Naive thymus-derived CD4-positive, alpha-beta T cell (primary cell): Measurements from ENCODE around the gene GRIN2C. TPM values are rescaled to one million over a fixed set of nuclear protein-coding genes. Genes with fewer than 3 reads are reported as not detected.

Source experiments
- ATAC-seq: fragments of 150-1000 bp; cut with Tn5 transposase; 2 replicates; pipeline ENCODE4 v1.10.0; 2021; ENCODE audit warnings: mild to moderate bottlenecking, moderate library complexity
- CTCF ChIA-PET: fragments of 350-600 bp; sonication (Branson Sonifier 250); formaldehyde crosslinking; loops from one replicate; lab custom pipeline; 2021; ENCODE audit warnings: antibody characterized with exemption; lab: Charles Lee
- POLR2A ChIA-PET: fragments of 350-600 bp; sonication (Branson Sonifier 250); formaldehyde crosslinking; loops from one replicate; lab custom pipeline; 2021; ENCODE audit warnings: antibody characterized with exemption, inconsistent platforms; lab: Charles Lee
- DNase-seq, 9 donors: peaks; one replicate each; pipeline versions ENCODE4 v3.0.0 to v3.0.0-alpha.2; 2020 to 2022; ENCODE audit warnings: mixed read lengths in 1 of 9
- H3K27ac ChIP-seq: one replicate; pipeline ENCODE4 v1.7.0; 2013; ENCODE audit warnings: mild to moderate bottlenecking, low read depth, low read length, moderate library complexity
- H3K27me3 ChIP-seq, 2 donors: one replicate each; pipeline ENCODE4 v1.7.0; 2013; ENCODE audit warnings: low read length in 2 of 2, mild to moderate bottlenecking in 2 of 2, moderate library complexity in 2 of 2; ENCODE audit not compliant: control insufficient read depth in 2 of 2, insufficient read depth in 2 of 2
- H3K36me3 ChIP-seq, 3 experiments: 1 replicate in 2 of 3; 2 replicates in 1 of 3; pipeline ENCODE4 v1.7.0; 2013; ENCODE audit warnings: low read length in 3 of 3, mild to moderate bottlenecking in 3 of 3, moderate library complexity in 1 of 3; ENCODE audit not compliant: insufficient read depth in 3 of 3, control insufficient read depth in 2 of 3
- H3K4me1 ChIP-seq, 2 donors: one replicate each; pipeline ENCODE4 v1.7.0; 2013; ENCODE audit warnings: low read length in 2 of 2, mild to moderate bottlenecking in 2 of 2, moderate library complexity in 1 of 2; ENCODE audit not compliant: control insufficient read depth in 2 of 2, insufficient read depth in 2 of 2
- H3K4me3 ChIP-seq: 2 replicates; pipeline ENCODE4 v1.7.0; 2013; ENCODE audit warnings: mild to moderate bottlenecking, low read length
- H3K9me3 ChIP-seq, 3 experiments: 1 replicate in 2 of 3; 2 replicates in 1 of 3; pipeline ENCODE4 v1.7.0; 2013; ENCODE audit warnings: low read length in 3 of 3; ENCODE audit not compliant: control insufficient read depth in 2 of 3
- H3K27ac Mint-ChIP-seq, 9 donors: one replicate each; pipeline ENCODE4 v1.8.0; 2020 to 2022; ENCODE audit warnings: mixed read lengths in 9 of 9, mild to moderate bottlenecking in 8 of 9, moderate library complexity in 5 of 9, inconsistent platforms in 2 of 9
- H3K27me3 Mint-ChIP-seq, 5 donors: one replicate each; pipeline ENCODE4 v1.8.0; 2021 to 2022; ENCODE audit warnings: mixed read lengths in 5 of 5, mild to moderate bottlenecking in 1 of 5
- H3K36me3 Mint-ChIP-seq, 5 donors: one replicate each; pipeline ENCODE4 v1.8.0; 2020 to 2022; ENCODE audit warnings: mixed read lengths in 5 of 5, mild to moderate bottlenecking in 3 of 5, inconsistent platforms in 1 of 5
- H3K4me1 Mint-ChIP-seq, 7 donors: one replicate each; pipeline ENCODE4 v1.8.0; 2020 to 2022; ENCODE audit warnings: mixed read lengths in 7 of 7, mild to moderate bottlenecking in 3 of 7, inconsistent platforms in 1 of 7
- H3K4me3 Mint-ChIP-seq, 10 donors: one replicate each; pipeline ENCODE4 v1.8.0; 2020 to 2022; ENCODE audit warnings: mild to moderate bottlenecking in 10 of 10, mixed read lengths in 10 of 10, moderate library complexity in 6 of 10, inconsistent platforms in 2 of 10
- H3K9me3 Mint-ChIP-seq, 11 donors: one replicate each; pipeline ENCODE4 v1.8.0; 2020 to 2022; ENCODE audit warnings: mixed read lengths in 11 of 11, mild to moderate bottlenecking in 4 of 11, inconsistent platforms in 1 of 11, moderate library complexity in 1 of 11
- intact Hi-C, 2 donors: fragments of 100-400 bp; cut with micrococcal nuclease; formaldehyde crosslinking; loops; one replicate each; pipeline ENCODE4 v1.15.1; 2023
- polyA plus RNA-seq, 2 donors: library from polyadenylated mRNA; unstranded; fragments of 300-500 nt; fragmentation: Illumina TruSeq; gene quantifications; one replicate each; pipeline ENCODE4 v1.2.3, GENCODE V29; 2021
- total RNA-seq, 6 experiments: library from RNA in 5 of 6; stranded (reverse) in 5 of 6; gene quantifications; 1 replicate in 5 of 6; 2 replicates in 1 of 6; pipeline ENCODE4 v1.2.3 and lab custom pipeline; 2021 to 2026

Gene GRIN2C
- total and polyA plus RNA-seq, 7 experiments from 2014 or later, result 0.12 to 0.15 TPM; not detected in 5

DNA sequence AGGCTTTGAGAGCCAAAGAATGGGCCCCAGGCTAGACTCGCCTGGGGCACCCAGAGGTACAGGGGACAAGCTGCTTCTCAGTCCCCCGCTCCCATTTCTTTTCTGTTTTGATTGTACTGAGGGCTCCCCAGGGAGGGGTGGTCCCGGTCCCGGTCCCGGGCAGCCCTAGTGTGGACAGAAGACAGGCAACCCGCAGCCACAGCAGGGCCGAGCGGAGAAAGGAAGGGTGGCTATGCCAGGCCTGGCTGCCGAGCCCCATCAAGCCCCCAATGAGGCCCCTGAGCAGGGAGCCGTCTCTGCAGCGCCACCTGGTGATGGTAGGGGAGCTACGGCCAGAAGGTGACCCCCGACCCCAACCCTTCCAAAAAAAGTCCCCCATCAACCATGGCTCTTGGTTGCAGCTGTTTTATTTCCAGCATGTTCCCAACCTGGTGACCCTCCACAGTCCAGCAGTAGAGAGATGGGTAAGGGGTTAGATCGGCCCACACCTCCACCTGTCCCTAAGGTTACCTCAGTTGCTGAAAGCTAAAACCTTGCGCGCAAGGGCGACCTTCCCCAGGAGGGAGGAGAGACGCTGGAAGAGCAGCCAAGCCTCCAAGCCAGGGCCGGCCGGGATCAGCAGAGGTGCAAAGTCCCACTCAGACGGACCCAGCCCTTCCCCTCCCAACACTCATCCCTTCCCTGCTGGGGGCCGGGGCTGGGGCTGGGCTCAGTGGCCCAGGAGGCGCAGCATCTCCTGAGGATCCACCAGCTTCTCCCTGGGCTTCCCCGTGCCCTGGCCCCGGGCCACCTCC lies 2.6 kb upstream of the GRIN2C start:
- no peak overlapping the region for H3K4me3 ChIP-seq

DNA sequence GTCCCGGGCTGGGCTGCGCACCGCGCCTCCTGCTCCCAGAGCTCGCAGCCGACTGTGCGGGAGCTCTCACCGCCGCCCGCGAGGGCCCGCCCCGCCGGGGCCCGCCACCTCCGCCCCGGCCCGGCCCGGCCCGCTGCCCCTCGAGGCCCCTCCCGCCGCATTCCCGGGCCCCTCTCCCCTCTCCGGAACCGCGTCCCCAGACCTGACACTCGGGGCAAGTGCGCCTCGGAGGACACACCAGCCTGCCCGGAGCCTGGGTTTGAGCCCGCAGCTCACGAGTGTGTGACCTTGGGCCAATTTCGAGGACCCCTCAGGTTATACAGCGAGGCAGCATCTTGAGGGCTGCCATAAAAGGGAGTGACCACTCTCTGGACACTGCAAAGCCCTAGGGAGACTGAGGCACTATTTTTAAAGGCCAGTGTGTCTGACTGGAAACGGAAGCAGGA lies 2.0 kb upstream of the GRIN2C start:
- Mint-ChIP-seq H3K27me3 (peaks cover 27 to 52% (median 35%) of the 10 kb centered on the region in 5 donors), H3K4me1 (peaks cover 0 to 22% (median 17%) of the 10 kb centered on the region in 7 donors), H3K9me3 (no peaks in the 10 kb centered on the region), H3K4me3 (peak overlapping the region in 9 of 10 donors; percentile 21 to 68 (median 47)), H3K36me3 (peaks cover 0 to 8% (median 0%) of the 10 kb centered on the region in 5 donors), H3K27ac (no peak overlapping the region)
- Histone ChIP-seq H3K4me1 (peaks cover 12 to 15% of the 10 kb centered on the region in 2 donors), H3K36me3 (no peaks in the 10 kb centered on the region), H3K4me3 (no peak overlapping the region), H3K27ac (no peak overlapping the region), H3K27me3 (peaks cover 8 to 17% of the 10 kb centered on the region in 2 donors), H3K9me3 (no peaks in the 10 kb centered on the region)
- ChIA-PET POLR2A (interaction anchor here (1.4 kb wide), 1 partner anchor 70 kb away, joined by 9 read pairs; no protein-coding TSS in a partner anchor), CTCF (interaction anchor here (1.1 to 7.3 kb wide), 11 partner anchors 8 to 204 kb away, joined by 3 to 78 read pairs (median 8); partner anchors contain the start of genes FDXR and RAB37)
- intact Hi-C loops, result loop anchor here (1.0 to 5.0 kb wide), 2 partner anchors 117 to 484 kb away; no protein-coding TSS in a partner anchor
- DNase-seq (no peak), ATAC-seq (no peak)

More for the DNA sequence above, 2.6 kb upstream of the GRIN2C start:
- ATAC-seq (peak; percentile 63), DNase-seq (peak; percentile 38 to 80 (median 62))
- Histone ChIP-seq H3K36me3 (no peaks in the 10 kb centered on the region), H3K27ac (no peak overlapping the region), H3K9me3 (no peaks in the 10 kb centered on the region), H3K4me1 (peaks cover 12 to 15% of the 10 kb centered on the region in 2 donors), H3K27me3 (peaks cover 8 to 17% of the 10 kb centered on the region in 2 donors)
- intact Hi-C loops, result loop anchor here (1.0 to 5.0 kb wide), 2 partner anchors 118 to 485 kb away; no protein-coding TSS in a partner anchor
- peaks cover 0 to 22% (median 17%) of the 10 kb centered on the region in 7 donors for H3K4me1 Mint-ChIP-seq
- ChIA-PET CTCF (interaction anchor here (0.9 to 7.3 kb wide), 13 partner anchors 9 to 205 kb away, joined by 3 to 78 read pairs (median 7); partner anchors contain the start of genes FDXR and RAB37), POLR2A (interaction anchor here (0.7 to 1.4 kb wide), 3 partner anchors 69 to 145 kb away, joined by 3 to 9 read pairs (median 3); no protein-coding TSS in a partner anchor)
- H3K27me3 Mint-ChIP-seq, result peaks cover 21 to 46% (median 29%) of the 10 kb centered on the region in 5 donors
- no peaks in the 10 kb centered on the region for H3K9me3 Mint-ChIP-seq
- H3K4me3 Mint-ChIP-seq, result peak overlapping the region in 9 of 10 donors; percentile 21 to 68 (median 47)
- no peak overlapping the region for H3K27ac Mint-ChIP-seq
- peaks cover 0 to 8% (median 0%) of the 10 kb centered on the region in 5 donors for H3K36me3 Mint-ChIP-seq

DNA sequence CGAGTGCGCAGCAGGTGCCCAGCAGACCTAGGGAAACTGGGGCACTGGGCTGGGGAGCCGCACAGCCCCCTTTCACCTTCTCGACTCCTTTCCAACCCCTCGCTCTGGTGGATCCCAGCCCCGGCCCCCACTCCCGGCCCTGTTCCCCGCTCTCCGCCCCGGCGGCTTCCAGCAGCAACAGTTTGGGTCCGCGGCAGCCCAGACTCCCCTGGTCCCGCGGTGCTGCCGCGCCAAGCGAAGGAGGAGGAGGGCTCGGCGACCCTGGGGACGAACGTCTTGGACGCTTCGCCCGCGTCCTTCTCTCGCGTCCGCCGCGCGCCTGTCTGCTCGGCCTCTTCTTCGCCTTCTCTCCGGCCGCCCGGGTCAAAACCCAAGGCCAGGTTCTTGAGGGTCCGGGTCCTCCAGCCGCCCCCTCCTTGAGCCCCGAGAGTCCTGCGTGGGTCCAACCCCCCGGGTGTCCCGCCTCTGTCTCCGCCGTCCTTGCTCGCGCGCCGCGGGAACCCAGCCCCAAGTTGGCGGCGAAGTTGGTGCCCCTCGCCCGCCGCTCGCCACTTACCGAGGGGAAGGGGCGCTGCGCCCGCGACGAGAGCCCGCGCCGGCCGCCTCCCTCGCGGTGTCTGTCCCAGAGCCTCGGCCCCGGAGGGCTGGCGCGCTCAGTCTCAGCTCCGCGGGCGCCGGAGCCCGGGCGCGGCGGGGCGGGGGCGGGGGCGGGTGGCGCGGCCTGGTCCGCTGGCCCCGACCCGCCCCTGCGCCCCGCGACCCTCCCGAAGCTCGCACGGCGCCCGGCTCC lies 1.4 kb upstream of the GRIN2C start:
- H3K36me3 ChIP-seq, result no peaks in the 10 kb centered on the region
- H3K4me3 Mint-ChIP-seq, result peak overlapping the region in 9 of 10 donors; percentile 39 to 76 (median 63)
- H3K27ac ChIP-seq, result no peak overlapping the region
- no peaks in the 10 kb centered on the region for H3K9me3 Mint-ChIP-seq
- H3K4me1 ChIP-seq, result peaks cover 12 to 15% of the 10 kb centered on the region in 2 donors
- peak overlapping the region; percentile 27 for H3K4me3 ChIP-seq
- no peaks in the 10 kb centered on the region for H3K9me3 ChIP-seq
- peaks cover 8 to 17% of the 10 kb centered on the region in 2 donors for H3K27me3 ChIP-seq
- peaks cover 33 to 58% (median 41%) of the 10 kb centered on the region in 5 donors for H3K27me3 Mint-ChIP-seq
- intact Hi-C loops, result loop anchor here in 1 of 2 donors (1.0 to 5.0 kb wide), 2 partner anchors 117 to 484 kb away; no protein-coding TSS in a partner anchor
- H3K27ac Mint-ChIP-seq, result no peak overlapping the region
- no peak for ATAC-seq
- peaks cover 0 to 22% (median 17%) of the 10 kb centered on the region in 7 donors for H3K4me1 Mint-ChIP-seq
- POLR2A ChIA-PET, result interaction anchor here (1.4 kb wide), 1 partner anchor 70 kb away, joined by 9 read pairs; no protein-coding TSS in a partner anchor
- CTCF ChIA-PET, result interaction anchor here (0.6 to 7.3 kb wide), 7 partner anchors 55 to 205 kb away, joined by 3 to 78 read pairs (median 5); partner anchors contain the start of gene RAB37
- peaks cover 0 to 8% (median 0%) of the 10 kb centered on the region in 5 donors for H3K36me3 Mint-ChIP-seq
- no peak for DNase-seq

DNA sequence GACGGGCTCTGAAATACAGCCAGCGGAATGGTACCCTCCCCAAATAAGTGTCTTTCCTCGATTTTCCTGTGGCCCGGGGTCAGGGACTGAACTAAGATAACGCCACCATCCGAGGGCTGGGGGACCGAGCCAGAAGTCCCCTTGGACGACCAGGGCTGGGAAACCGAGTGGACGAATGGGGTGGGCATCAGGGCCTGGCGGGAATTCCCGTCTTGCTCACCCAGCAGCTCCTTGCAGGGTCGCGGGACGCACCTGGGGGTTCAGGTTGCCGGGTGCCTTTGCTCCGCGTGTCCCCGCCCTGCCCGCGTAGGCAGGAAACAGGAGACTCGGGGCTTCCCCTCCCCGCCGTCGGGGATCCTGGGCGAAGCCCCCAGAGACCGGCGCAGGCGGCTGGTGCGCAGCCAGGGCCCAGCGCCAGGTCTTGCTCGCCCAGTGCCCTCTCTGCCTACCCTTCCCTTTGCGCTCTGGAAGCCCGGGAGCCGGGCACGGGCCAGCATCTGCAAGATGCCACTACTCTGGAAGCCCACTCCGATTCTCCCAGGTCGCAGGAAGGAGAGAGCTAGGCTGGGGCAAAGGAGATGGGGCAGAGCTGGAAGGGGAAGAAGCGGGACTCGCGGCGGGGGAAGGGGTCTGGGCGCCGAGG lies 665 bp upstream of the GRIN2C start:
- Mint-ChIP-seq H3K4me1 (peaks cover 0 to 22% (median 17%) of the 10 kb centered on the region in 7 donors), H3K9me3 (no peaks in the 10 kb centered on the region), H3K4me3 (peak overlapping the region; percentile 40 to 78 (median 68)), H3K27me3 (peaks cover 40 to 65% (median 48%) of the 10 kb centered on the region in 5 donors), H3K27ac (no peak overlapping the region), H3K36me3 (peaks cover 0 to 8% (median 0%) of the 10 kb centered on the region in 5 donors)
- Histone ChIP-seq H3K4me3 (peak overlapping the region; percentile 27), H3K27ac (no peak overlapping the region), H3K9me3 (no peaks in the 10 kb centered on the region), H3K4me1 (peaks cover 12 to 15% of the 10 kb centered on the region in 2 donors), H3K27me3 (peaks cover 8 to 17% of the 10 kb centered on the region in 2 donors), H3K36me3 (no peaks in the 10 kb centered on the region)
- ATAC-seq (no peak), DNase-seq (peak in 4 of 9 donors; percentile 17 to 25 (median 20))
- intact Hi-C loops, result loop anchor here in 1 of 2 donors (1.0 to 5.0 kb wide), 2 partner anchors 116 to 483 kb away; no protein-coding TSS in a partner anchor
- ChIA-PET CTCF (interaction anchor here (0.5 to 7.3 kb wide), 4 partner anchors 68 to 1551 kb away, joined by 3 to 78 read pairs (median 4); no protein-coding TSS in a partner anchor), POLR2A (no interaction called here)

DNA sequence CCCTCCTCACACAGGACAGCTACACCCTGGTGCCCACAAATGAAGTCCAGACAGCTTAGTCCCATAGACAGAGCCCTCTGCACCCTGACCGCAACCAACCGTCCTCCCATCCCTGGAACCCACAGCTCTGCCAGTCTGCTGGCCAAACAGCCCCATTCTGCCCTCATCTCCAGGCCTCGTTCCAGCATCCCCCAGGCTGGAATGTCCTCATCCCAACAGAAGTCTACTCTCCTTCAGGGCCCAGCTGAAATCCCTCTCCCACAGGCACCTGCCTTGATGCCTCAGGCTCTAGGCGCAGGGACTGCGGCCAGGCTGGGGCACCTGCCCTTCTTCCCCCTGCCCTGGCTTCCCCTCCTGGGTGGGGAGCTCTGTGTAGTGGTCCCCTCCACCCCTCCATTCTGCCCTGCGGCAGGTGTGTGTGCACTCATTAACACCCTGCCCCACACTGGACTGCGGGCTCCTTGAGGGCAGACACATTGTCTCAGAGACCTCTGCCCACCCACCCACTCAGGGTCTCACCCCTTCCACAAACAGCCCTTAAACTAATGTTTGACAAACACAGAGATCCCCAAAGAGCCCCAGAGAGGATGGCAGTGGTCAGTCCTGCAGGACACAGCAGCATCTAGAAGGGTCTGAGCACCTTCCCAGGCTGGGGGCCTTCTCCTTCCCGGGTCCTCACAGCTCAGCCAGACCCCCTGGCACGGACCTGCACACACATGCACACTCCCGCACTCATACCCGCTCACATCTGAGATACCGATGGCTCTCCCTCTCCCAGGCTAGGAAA lies 820 bp downstream of the GRIN2C start:
- Mint-ChIP-seq H3K4me1 (peaks cover 0 to 16% (median 12%) of the 10 kb centered on the region in 7 donors), H3K27me3 (peaks cover 40 to 78% (median 61%) of the 10 kb centered on the region in 5 donors), H3K36me3 (peaks cover 0 to 7% (median 0%) of the 10 kb centered on the region in 5 donors), H3K9me3 (no peaks in the 10 kb centered on the region), H3K4me3 (peak overlapping the region in 9 of 10 donors; percentile 49 to 71 (median 63)), H3K27ac (peak overlapping the region in 1 of 9 donors; percentile 65)
- ChIA-PET CTCF (interaction anchor here (1.4 to 3.4 kb wide), 2 partner anchors 68 to 83 kb away, joined by 4 to 14 read pairs; partner anchors contain the start of gene NAT9), POLR2A (interaction anchor here (0.6 kb wide), 1 partner anchor 112 kb away, joined by 3 read pairs; no protein-coding TSS in a partner anchor)
- H3K27me3 ChIP-seq, result peaks cover 8 to 17% of the 10 kb centered on the region in 2 donors
- no peaks in the 10 kb centered on the region for H3K36me3 ChIP-seq
- H3K9me3 ChIP-seq, result no peaks in the 10 kb centered on the region
- intact Hi-C loops, result no loop called here
- no peak for DNase-seq
- no peak overlapping the region for H3K27ac ChIP-seq
- no peak overlapping the region for H3K4me3 ChIP-seq
- peaks cover 12 to 15% of the 10 kb centered on the region in 2 donors for H3K4me1 ChIP-seq
- no peak for ATAC-seq
